HG02610 (cell line): Measurements from ENCODE around the gene XDH.

Experiments used
- ATAC-seq: cut with Tn5 transposase; IDR thresholded peaks from one replicate; pipeline ENCODE4 v1.9.1; 2021; ENCODE audit warnings: mild to moderate bottlenecking, moderate library complexity; ENCODE audit not compliant: unreplicated experiment

The XDH gene

GRCh38 chr2:31333046-31333445, 81.5 kb downstream of the XDH start:
- ATAC-seq: no peak

- no peak for ATAC-seq
Measured at GRCh38 chr2:31332521-31332920, 82.0 kb downstream of the XDH start.

GRCh38 chr2:31331156-31331555, 83.4 kb downstream of the XDH start:
- ATAC-seq: no peak

GRCh38 chr2:31329081-31329625, 85.4 kb downstream of the XDH start:
- ATAC-seq: no peak

GRCh38 chr2:31328026-31328425, 86.5 kb downstream of the XDH start:
- ATAC-seq: no peak

GRCh38 chr2:31327505-31327904, 87.0 kb downstream of the XDH start:
- no peak for ATAC-seq

GRCh38 chr2:31324016-31324633, 90.4 kb downstream of the XDH start:
- ATAC-seq: peak; percentile 83

- no peak for ATAC-seq
Measured at GRCh38 chr2:31322371-31322770, 92.2 kb downstream of the XDH start.

GRCh38 chr2:31319406-31320175, 95.0 kb downstream of the XDH start:
- ATAC-seq: peak; percentile 54

GRCh38 chr2:31318361-31319336, 95.9 kb downstream of the XDH start:
- ATAC-seq: peak; percentile 55

- no peak for ATAC-seq
Measured at GRCh38 chr2:31317396-31317795, 97.1 kb downstream of the XDH start.

GRCh38 chr2:31314761-31315160, 99.8 kb downstream of the XDH start:
- ATAC-seq: no peak

- ATAC-seq: no peak
Measured at GRCh38 chr2:31312898-31313297, 101.6 kb downstream of the XDH start.

- no peak for ATAC-seq
Measured at GRCh38 chr2:31304816-31305215, 109.7 kb downstream of the XDH start.

- no peak for ATAC-seq
Measured at GRCh38 chr2:31302940-31303563, 111.5 kb downstream of the XDH start.

GRCh38 chr2:31300309-31300708, 114.2 kb downstream of the XDH start:
- no peak for ATAC-seq

- ATAC-seq: no peak
Measured at GRCh38 chr2:31299547-31299946, 115.0 kb downstream of the XDH start.

GRCh38 chr2:31297751-31298150, 116.8 kb downstream of the XDH start:
- ATAC-seq: no peak

- ATAC-seq: no peak
Measured at GRCh38 chr2:31296641-31297287, 117.8 kb downstream of the XDH start.

- no peak for ATAC-seq
Measured at GRCh38 chr2:31294196-31294595, 120.3 kb downstream of the XDH start.
